Neutrophil (primary cell): ENCODE measurements around the gene CCDC7.
"Not testable (repeated sequence)": the region's sequence is repeated elsewhere in the genome, so short reads cannot be mapped to it uniquely, and the experiment has no call there.

Source experiments
- H3K27ac ChIP-seq: fragments of 200-600 bp; sonication (generic); 2 replicates; pipeline ENCODE4 v1.5.1; 2016; ENCODE audit warnings: mild to moderate bottlenecking, moderate library complexity
- H3K27me3 ChIP-seq: fragments of 200-600 bp; sonication (generic); 2 replicates; pipeline ENCODE4 v1.6.0; 2016; ENCODE audit warnings: mild to moderate bottlenecking
- H3K36me3 ChIP-seq: fragments of 200-600 bp; sonication (generic); 2 replicates; pipeline ENCODE4 v1.5.1; 2017
- H3K4me1 ChIP-seq, 2 experiments: fragments of 200-600 bp in 1 of 2; sonication (generic) in 1 of 2; 1 replicate in 1 of 2; 2 replicates in 1 of 2; pipeline versions ENCODE4 v1.5.1 to v1.6.1; 2013 to 2016; ENCODE audit warnings: low read depth in 1 of 2, low read length in 1 of 2, mild to moderate bottlenecking in 1 of 2, moderate library complexity in 1 of 2; ENCODE audit not compliant: control insufficient read depth in 1 of 2, insufficient read depth in 1 of 2
- H3K4me3 ChIP-seq, 2 experiments: fragments of 200-600 bp in 1 of 2; sonication (generic) in 1 of 2; 1 replicate in 1 of 2; 2 replicates in 1 of 2; pipeline ENCODE4 v1.5.1; 2013 to 2016; ENCODE audit warnings: low read depth in 1 of 2, low read length in 1 of 2, mild to moderate bottlenecking in 1 of 2, moderate library complexity in 1 of 2
- H3K9me3 ChIP-seq: fragments of 200-600 bp; sonication (generic); 2 replicates; pipeline ENCODE4 v1.5.1; 2016
- TF ChIP-seq, protein P1 (sequence below): fragments of 200-600 bp; sonication (generic); IDR thresholded peaks from 2 replicates; pipeline ENCODE4 v1.5.1; 2016; ENCODE audit warnings: antibody characterized with exemption

The CCDC7 gene

DNA sequence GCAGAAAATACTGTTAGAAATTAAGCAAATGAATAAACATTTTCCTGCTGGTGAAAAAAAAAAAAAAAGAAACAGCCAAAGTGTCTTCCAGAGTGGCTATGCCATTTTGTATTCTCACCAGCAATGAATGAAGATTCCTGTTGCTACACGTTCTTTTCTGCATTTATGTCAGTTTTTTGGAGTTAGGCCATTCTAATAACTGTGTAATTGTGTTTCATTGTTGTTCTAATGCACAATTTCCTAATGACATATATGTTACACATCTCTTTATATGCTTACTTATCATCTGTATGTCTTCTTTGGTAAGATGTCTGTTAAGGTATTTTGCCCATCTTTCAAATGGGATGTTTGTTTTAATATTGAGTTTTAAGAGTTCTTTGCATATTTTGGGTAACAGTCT lies 298.4 kb downstream of the CCDC7 start:
- Histone ChIP-seq H3K4me3 (no peak overlapping the region), H3K4me1 (no peaks in the 10 kb centered on the region), H3K27ac (no peak overlapping the region), H3K36me3 (no peaks in the 10 kb centered on the region), H3K27me3 (no peaks in the 10 kb centered on the region), H3K9me3 (no peaks in the 10 kb centered on the region)
- TF ChIP-seq, protein P1, sequence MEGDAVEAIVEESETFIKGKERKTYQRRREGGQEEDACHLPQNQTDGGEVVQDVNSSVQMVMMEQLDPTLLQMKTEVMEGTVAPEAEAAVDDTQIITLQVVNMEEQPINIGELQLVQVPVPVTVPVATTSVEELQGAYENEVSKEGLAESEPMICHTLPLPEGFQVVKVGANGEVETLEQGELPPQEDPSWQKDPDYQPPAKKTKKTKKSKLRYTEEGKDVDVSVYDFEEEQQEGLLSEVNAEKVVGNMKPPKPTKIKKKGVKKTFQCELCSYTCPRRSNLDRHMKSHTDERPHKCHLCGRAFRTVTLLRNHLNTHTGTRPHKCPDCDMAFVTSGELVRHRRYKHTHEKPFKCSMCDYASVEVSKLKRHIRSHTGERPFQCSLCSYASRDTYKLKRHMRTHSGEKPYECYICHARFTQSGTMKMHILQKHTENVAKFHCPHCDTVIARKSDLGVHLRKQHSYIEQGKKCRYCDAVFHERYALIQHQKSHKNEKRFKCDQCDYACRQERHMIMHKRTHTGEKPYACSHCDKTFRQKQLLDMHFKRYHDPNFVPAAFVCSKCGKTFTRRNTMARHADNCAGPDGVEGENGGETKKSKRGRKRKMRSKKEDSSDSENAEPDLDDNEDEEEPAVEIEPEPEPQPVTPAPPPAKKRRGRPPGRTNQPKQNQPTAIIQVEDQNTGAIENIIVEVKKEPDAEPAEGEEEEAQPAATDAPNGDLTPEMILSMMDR, result no peak

DNA sequence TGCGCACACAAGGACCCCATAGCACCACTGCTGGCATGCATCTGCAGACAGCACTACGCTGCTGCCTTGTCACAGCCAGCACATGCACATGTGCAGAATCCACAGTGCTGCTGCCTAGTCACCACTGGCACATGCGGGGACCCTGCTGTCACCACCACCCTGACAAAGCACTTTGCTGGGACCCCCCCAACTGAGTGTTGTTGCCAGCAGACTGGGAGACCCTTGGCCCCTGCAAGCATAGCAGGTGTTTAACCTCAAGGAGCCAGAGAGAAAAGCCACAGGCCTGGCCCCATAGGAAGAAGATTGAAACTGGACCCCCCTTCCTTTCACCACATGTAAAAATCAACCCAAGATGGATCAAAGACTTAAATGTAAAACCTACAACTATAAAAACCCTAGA lies 300.9 kb downstream of the CCDC7 start:
- no peaks in the 10 kb centered on the region for H3K9me3 ChIP-seq
- no peaks in the 10 kb centered on the region for H3K4me1 ChIP-seq
- H3K27ac ChIP-seq, result no peak overlapping the region
- H3K36me3 ChIP-seq, result no peaks in the 10 kb centered on the region
- TF ChIP-seq, protein P1, result no peak
- H3K4me3 ChIP-seq, result no peak overlapping the region
- no peaks in the 10 kb centered on the region for H3K27me3 ChIP-seq

DNA sequence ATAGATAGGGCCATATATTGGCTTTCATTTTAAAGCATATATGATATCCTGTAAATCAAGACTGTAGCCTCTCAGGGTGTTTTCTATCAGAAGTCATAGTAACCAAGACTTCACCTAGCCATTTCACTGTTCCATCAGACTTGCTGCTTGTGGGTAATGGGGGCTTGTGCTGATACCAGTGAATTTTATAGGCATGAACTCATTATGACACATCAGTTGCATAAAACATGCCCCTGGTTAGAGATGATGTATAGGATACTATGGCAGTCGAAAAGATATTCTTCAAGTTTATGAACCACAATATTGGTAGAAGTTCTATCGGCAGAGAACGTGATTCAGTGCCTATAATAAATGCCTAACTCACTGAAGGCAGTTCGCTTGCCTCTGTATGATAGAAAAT lies 305.6 kb downstream of the CCDC7 start:
- no peak overlapping the region for H3K27ac ChIP-seq
- H3K4me1 ChIP-seq, result no peaks in the 10 kb centered on the region
- H3K27me3 ChIP-seq, result no peaks in the 10 kb centered on the region
- no peaks in the 10 kb centered on the region for H3K9me3 ChIP-seq
- no peaks in the 10 kb centered on the region for H3K36me3 ChIP-seq
- H3K4me3 ChIP-seq, result no peak overlapping the region
- TF ChIP-seq, protein P1, result no peak

DNA sequence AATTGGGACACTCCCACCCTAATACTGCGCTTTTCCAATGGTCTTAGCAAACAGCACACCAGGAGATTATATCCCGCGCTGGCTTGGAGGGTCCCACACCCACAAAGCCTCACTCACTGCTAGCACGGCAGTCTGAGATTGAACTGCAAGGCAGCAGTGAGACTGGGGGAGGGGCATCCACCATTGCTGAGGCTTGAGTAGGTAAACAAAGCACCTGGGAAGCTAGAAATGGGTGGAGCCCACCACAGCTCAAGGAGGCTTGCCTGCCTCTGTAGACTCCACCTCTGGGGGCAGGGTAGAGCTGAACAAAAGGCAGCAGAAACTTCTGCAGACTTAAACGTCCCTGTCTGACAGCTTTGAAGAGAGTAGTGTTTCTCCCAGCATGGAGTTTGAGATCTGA lies 309.0 kb downstream of the CCDC7 start:
- H3K27ac ChIP-seq, H3K27me3 ChIP-seq, H3K4me3 ChIP-seq, H3K9me3 ChIP-seq, H3K4me1 ChIP-seq, H3K36me3 ChIP-seq: not testable (repeated sequence)

DNA sequence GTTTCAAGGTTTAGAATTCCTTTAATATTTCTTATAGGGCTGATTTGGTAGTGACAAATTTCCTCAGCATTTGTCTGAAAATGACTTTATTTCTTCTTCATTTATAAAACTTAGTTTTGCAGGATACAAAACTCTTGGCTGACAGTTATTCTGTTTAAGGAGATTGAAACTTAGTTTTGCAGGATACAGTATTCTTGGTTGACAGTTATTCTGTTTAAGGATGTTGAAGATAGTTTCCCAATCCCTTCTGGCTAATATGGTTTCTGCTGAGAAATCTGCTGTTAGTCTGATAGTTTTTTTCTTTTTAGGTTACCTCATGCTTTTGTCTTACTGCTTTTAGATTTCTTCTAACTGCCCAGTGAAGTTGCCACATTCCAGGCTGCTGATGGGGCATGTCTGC lies 325.3 kb downstream of the CCDC7 start:
- Histone ChIP-seq H3K27ac (no peak overlapping the region), H3K4me1 (no peaks in the 10 kb centered on the region), H3K27me3 (no peaks in the 10 kb centered on the region), H3K36me3 (no peaks in the 10 kb centered on the region), H3K9me3 (peaks cover 6% of the 10 kb centered on the region), H3K4me3 (no peak overlapping the region)
- TF ChIP-seq, protein P1, result no peak

DNA sequence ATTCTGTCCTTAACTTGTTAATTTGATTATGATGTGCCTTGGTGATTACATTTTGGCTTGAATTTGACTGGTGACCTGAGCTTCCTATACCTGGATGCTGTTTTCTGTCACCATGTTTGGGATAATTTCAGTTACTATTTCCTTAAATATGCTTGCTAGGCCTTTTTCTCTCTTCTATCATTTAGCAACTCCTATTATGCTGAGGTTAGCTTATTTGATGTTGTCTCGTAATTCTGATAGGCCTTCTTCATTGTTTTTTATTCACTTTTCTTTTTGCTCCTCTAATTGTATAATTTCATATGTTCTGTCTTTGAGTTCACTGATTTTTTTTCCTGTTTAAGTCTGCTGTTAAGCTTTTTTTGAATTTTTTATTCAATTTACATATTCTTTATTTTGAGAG lies 327.2 kb downstream of the CCDC7 start:
- Histone ChIP-seq H3K4me1 (no peaks in the 10 kb centered on the region), H3K36me3 (no peaks in the 10 kb centered on the region), H3K9me3 (peaks cover 6% of the 10 kb centered on the region), H3K4me3 (no peak overlapping the region), H3K27me3 (no peaks in the 10 kb centered on the region), H3K27ac (no peak overlapping the region)
- TF ChIP-seq, protein P1, result no peak
